LNCAP (cell line): ENCODE data around the gene COL7A1.

Source experiments
- CTCF ChIP-seq: fragments of 450-650 bp; IDR thresholded peaks from 2 replicates; pipeline ENCODE4 v1.5.1; 2017; ENCODE audit warnings: mild to moderate bottlenecking

The COL7A1 gene

DNA sequence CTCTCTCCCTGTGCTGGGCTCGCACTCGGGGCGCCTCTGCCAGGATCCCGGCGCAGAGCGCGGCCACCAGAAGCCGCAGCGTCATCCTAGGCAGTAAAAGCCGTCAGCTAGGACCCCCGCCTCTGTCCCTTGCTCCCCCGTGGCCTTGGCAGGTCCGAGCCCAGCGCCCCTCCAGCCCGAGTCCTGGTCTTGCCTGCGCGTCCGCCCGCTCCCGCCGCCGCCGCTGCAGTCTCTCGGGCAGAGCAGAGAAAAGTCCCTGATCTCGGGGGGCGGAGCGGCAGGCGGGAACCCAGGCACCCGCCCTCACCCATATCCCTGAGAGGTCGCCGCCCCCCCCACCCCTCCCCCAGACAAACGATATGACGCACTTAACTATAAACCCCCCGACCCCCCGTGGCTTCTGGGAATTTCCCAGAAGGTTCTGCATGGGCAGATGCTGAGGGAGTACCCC, at the start of gene COL7A1:
COL7A1 (minus strand) TSS at position 255 of the 451 bp plus-strand sequence; CDS start at position 85, 170 bp downstream.
- no peak for TF ChIP-seq CTCF

DNA sequence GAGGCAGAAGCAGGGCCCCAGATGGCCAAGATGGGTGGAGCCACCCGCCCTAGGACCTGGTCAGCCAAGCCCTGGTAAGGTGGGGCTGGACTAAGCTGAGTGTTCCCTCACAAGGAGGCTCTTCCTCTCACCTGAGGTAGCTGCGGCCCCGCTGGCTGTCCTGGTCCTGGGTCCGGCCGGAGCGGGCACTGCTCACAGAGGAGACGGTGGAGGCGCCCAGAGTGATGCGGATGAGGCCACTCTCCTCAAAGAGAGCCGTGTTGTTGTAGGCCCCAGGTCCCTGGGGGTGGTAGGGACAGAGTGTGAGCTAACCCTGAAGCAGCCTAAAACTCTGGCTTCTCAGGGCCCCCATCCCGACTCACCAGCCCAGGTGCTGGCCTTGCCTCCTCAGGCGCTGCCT, 47.5 kb upstream of the COL7A1 start:
- TF ChIP-seq CTCF, result no peak

GRCh38 chr3:48641396-48641795, 46.3 kb upstream of the COL7A1 start:
- TF ChIP-seq CTCF, result no peak

GRCh38 chr3:48639944-48640606, 44.9 kb upstream of the COL7A1 start:
- no peak for TF ChIP-seq CTCF

DNA sequence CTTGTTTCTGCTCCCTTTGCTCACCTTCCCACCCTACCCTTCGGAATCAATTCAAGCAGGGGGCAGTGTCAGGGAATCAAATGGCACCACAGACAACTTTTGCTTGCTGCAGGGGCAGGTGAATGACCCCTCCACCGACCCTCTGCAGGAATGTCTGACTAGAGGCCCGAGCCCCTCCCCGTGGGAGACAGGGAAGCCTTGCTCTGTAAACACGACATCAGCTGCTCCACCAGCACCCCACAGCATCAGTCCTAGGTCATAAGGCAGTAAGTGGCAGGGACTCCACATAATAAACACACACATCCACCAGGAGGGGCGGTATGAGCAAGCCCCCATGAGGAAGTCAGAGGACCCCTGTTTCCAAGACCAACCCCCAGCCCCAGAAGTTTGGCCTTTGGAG, 42.2 kb upstream of the COL7A1 start:
- TF ChIP-seq CTCF, result no peak

DNA sequence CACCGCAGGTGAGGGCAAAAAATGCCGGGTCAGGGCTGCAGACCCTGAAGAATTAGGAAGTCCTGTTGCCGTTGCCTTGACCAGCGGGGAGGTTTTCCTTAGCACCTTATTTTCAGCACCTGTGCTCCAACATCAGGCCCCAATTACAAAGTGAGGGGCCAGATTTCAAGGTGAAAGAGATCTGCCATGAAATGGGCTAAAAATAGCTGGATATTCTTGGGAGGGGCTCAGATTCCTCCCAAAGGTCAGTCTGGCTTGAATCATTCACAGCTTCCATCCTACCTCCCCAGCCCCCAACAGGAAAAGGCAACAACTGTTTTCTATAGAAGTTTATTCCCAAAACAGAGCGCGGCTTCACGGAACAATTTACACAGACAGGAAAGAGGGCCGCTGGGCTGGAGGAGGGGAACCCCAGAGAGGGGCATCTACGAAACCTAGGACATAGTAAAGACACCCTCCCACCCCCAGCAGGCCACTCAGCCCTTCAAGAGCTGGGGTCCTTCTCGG, 41.1 kb upstream of the COL7A1 start:
- TF ChIP-seq CTCF, result no peak

- peak; percentile 72 for TF ChIP-seq CTCF
Observed at GRCh38 chr3:48635222-48636021, 40.3 kb upstream of the COL7A1 start, which contains the start of gene SLC26A6. Gene SLC26A6, minus strand, starts transcription at chr3:48635461. Its CDS starts 68 bp downstream, at chr3:48635393.
